Measurements from ENCODE around the gene SGF29. TPM values are rescaled to one million over a fixed set of nuclear protein-coding genes. Genes with fewer than 3 reads are reported as not detected.

SGF29 gene
- total and polyA plus RNA-seq, 9 of the 15 experiments (the other 6 are each of a cell fraction or from before 2014, with no cell fraction given): 2.6 to 36.1 (median 21.2) TPM

DNA sequence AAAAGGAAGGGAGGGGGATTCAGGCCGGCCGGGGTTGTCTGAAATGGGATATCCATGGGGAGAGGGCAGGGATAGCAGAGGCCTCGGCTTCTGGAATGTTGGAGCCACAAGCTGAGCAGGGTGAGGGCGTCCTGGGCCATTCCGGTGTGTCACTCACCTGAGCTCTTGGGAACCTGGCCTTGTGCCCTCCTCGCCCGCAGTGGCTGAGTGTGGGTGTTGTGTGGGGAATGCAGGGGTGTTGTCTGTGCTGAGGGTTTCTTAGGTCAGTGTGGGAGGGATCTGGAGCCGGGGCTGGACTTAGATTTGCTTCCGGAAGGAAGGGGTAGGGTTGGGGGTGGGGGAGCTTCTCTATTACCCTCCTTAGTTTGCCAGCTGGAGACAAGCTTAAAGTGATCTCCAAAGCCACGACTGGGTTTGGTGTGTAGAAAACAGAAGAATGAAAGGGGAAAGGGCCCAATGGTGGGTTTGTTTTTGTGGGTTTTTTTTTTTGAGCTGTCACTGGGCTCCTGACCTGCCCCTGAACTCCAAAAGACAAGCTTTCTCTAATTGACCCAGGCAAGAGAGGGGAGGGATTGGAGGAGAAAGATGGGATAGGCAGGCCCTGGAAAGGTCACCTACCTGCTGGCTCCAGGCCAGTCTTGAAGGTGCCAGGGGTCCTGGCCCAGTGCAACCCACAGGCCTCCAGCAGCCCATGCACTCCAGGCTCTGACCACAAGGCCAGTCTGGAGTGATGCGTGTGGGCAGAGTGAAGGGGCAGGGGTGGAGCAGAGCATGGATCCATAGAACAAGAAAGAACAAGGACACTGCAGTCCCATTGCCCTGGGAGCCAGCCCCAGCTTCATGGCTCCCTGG is 43.3 kb downstream of the SGF29 start, which contains the start of gene SULT1A2 (continued):
- TF ChIP-seq AFF1 (IDR thresholded peaks at IDR 0.05; ENCODE audit: low read depth in 1 of 2, partially characterized antibody in 2 of 2) (peak in 1 of 2 experiments; percentile 22), HCFC1 (IDR thresholded peaks at IDR 0.05; ENCODE audit: low read depth, low read length) (0 out of 2 replicates have a peak, but pooled peaks have one; percentile 8), EP300 (IDR thresholded peaks at IDR 0.05; ENCODE audit: low read length) (0 out of 2 replicates have a peak, but pooled peaks have one; percentile 12), PHF8 (IDR thresholded peaks at IDR 0.05; ENCODE audit: borderline replicate concordance, low read length) (peak; percentile 54; the same call in 1 of the 2 replicates), ZNF143 (CRISPR knock-in tag; IDR thresholded peaks at IDR 0.05) (no peak), RBFOX2 (IDR thresholded peaks at IDR 0.05; ENCODE audit: low read depth, low read length) (peak; percentile 67), NR2C2 (CRISPR knock-in tag; IDR thresholded peaks at IDR 0.05) (no peak), NR2C2 (tag; IDR thresholded peaks at IDR 0.05) (peak; percentile 86), POLR2A (conservative IDR thresholded peaks at IDR 0.05) (peak; percentile 59), LARP7 (IDR thresholded peaks at IDR 0.05) (no peak), POLR2B (IDR thresholded peaks at IDR 0.05; ENCODE audit: low read depth, partially characterized antibody) (peak; percentile 65), EP400 (IDR thresholded peaks at IDR 0.05) (0 out of 2 replicates have a peak, but pooled peaks have one; percentile 32), KDM5B (IDR thresholded peaks at IDR 0.05; ENCODE audit: insufficient replicate concordance, low read depth, low read length) (peak; percentile 49), MECOM (CRISPR knock-in tag; IDR thresholded peaks at IDR 0.05) (no peak), ADNP (tag; IDR thresholded peaks at IDR 0.05) (no peak), POLR2G (IDR thresholded peaks at IDR 0.05; ENCODE audit: low read depth, low read length) (peak; percentile 66), FOXK2 (conservative IDR thresholded peaks at IDR 0.05 in 1 of 2, IDR thresholded peaks at IDR 0.05 in 1 of 2; ENCODE audit: low read depth in 2 of 2) (peak; percentile 36 to 37; a peak in 2 of 4 replicates), MEF2D (tag; conservative IDR thresholded peaks at IDR 0.05; ENCODE audit: low read depth) (0 out of 2 replicates have a peak, but pooled peaks have one; percentile 36), CREM (IDR thresholded peaks at IDR 0.05; ENCODE audit: low read depth) (0 out of 2 replicates have a peak, but pooled peaks have one; percentile 21), ZNF384 (IDR thresholded peaks at IDR 0.05; ENCODE audit: low read depth, low read length) (0 out of 2 replicates have a peak, but pooled peaks have one; percentile 42), GABPA (tag; conservative IDR thresholded peaks at IDR 0.05; ENCODE audit: low read depth) (peak; percentile 72), SIN3A (IDR thresholded peaks at IDR 0.05; ENCODE audit: borderline replicate concordance in 2 of 2, control insufficient read depth in 1 of 2, low read depth in 2 of 2, low read length in 2 of 2) (no peak)
- TF ChIP-seq, protein P1, sequence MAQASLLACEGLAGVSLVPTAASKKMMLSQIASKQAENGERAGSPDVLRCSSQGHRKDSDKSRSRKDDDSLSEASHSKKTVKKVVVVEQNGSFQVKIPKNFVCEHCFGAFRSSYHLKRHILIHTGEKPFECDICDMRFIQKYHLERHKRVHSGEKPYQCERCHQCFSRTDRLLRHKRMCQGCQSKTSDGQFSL (CRISPR knock-in tag; IDR thresholded peaks at IDR 0.05): no peak
- TF ChIP-seq, protein P1 (tag; IDR thresholded peaks at IDR 0.05): no peak
